ENCODE data around the gene TBC1D12.

TBC1D12 gene

GRCh38 chr10:94440096-94440495 is 37.8 kb downstream of the TBC1D12 start:
- Histone ChIP-seq H3K4me3 (ENCODE audit: insufficient read depth, low read length, poor library complexity, severe bottlenecking) (no peak overlapping the region), H3K36me3 (ENCODE audit: low read length) (no peaks in the 10 kb centered on the region), H3K9me2 (replicated peaks; ENCODE audit: insufficient read depth, low read length) (no peaks in the 10 kb centered on the region), H3K79me2 (ENCODE audit: insufficient read depth, low read length) (no peaks in the 10 kb centered on the region), H4K20me1 (ENCODE audit: low read depth, low read length) (no peaks in the 10 kb centered on the region), H3K4me2 (ENCODE audit: low read depth, low read length, poor library complexity, severe bottlenecking) (no peak overlapping the region), H3F3A (ENCODE audit: insufficient read depth) (no peaks in the 10 kb centered on the region), H2AFZ (ENCODE audit: low read depth, low read length, severe bottlenecking) (no peak overlapping the region), H3K9me3 (ENCODE audit: insufficient read depth, low read length) (no peaks in the 10 kb centered on the region), H3K27me3 (ENCODE audit: low read length) (no peaks in the 10 kb centered on the region), H3K9ac (ENCODE audit: low read length) (no peak overlapping the region), H3K27ac (ENCODE audit: low read depth, low read length) (no peak overlapping the region)
- TF ChIP-seq EZH2phosphoT487 (conservative IDR thresholded peaks at IDR 0.05; ENCODE audit: low read length) (no peak), CTCF (IDR thresholded peaks at IDR 0.05; ENCODE audit: insufficient read depth, low read length, poor library complexity, severe bottlenecking) (no peak)

GRCh38 chr10:94443047-94443446 is 40.7 kb downstream of the TBC1D12 start:
- Histone ChIP-seq H3K36me3 (ENCODE audit: low read length) (no peaks in the 10 kb centered on the region), H3F3A (ENCODE audit: insufficient read depth) (no peaks in the 10 kb centered on the region), H3K4me3 (ENCODE audit: insufficient read depth, low read length, poor library complexity, severe bottlenecking) (no peak overlapping the region), H3K9me3 (ENCODE audit: insufficient read depth, low read length) (no peaks in the 10 kb centered on the region), H4K20me1 (ENCODE audit: low read depth, low read length) (no peaks in the 10 kb centered on the region), H3K4me2 (ENCODE audit: low read depth, low read length, poor library complexity, severe bottlenecking) (no peak overlapping the region), H2AFZ (ENCODE audit: low read depth, low read length, severe bottlenecking) (no peak overlapping the region), H3K79me2 (ENCODE audit: insufficient read depth, low read length) (no peaks in the 10 kb centered on the region), H3K9me2 (replicated peaks; ENCODE audit: insufficient read depth, low read length) (no peaks in the 10 kb centered on the region), H3K27me3 (ENCODE audit: low read length) (no peaks in the 10 kb centered on the region), H3K9ac (ENCODE audit: low read length) (no peak overlapping the region), H3K27ac (ENCODE audit: low read depth, low read length) (no peak overlapping the region)
- TF ChIP-seq EZH2phosphoT487 (conservative IDR thresholded peaks at IDR 0.05; ENCODE audit: low read length): no peak
- no peak for TF ChIP-seq CTCF (IDR thresholded peaks at IDR 0.05; ENCODE audit: insufficient read depth, low read length, poor library complexity, severe bottlenecking)

- TF ChIP-seq EZH2phosphoT487 (conservative IDR thresholded peaks at IDR 0.05; ENCODE audit: low read length) (no peak), CTCF (IDR thresholded peaks at IDR 0.05; ENCODE audit: insufficient read depth, low read length, poor library complexity, severe bottlenecking) (no peak)
- Histone ChIP-seq H3K79me2 (ENCODE audit: insufficient read depth, low read length) (no peaks in the 10 kb centered on the region), H3K9ac (ENCODE audit: low read length) (no peak overlapping the region)
Observed at GRCh38 chr10:94443549-94443948, 41.2 kb downstream of the TBC1D12 start.

More at GRCh38 chr10:94443549-94443948, 41.2 kb downstream of the TBC1D12 start:
- no peak overlapping the region for H2AFZ ChIP-seq (ENCODE audit: low read depth, low read length, severe bottlenecking)
- H4K20me1 ChIP-seq (ENCODE audit: low read depth, low read length): no peaks in the 10 kb centered on the region
- no peaks in the 10 kb centered on the region for H3K36me3 ChIP-seq (ENCODE audit: low read length)
- no peaks in the 10 kb centered on the region for H3K27me3 ChIP-seq (ENCODE audit: low read length)
- no peak overlapping the region for H3K4me2 ChIP-seq (ENCODE audit: low read depth, low read length, poor library complexity, severe bottlenecking)
- no peaks in the 10 kb centered on the region for H3F3A ChIP-seq (ENCODE audit: insufficient read depth)
- no peaks in the 10 kb centered on the region for H3K9me2 ChIP-seq (replicated peaks; ENCODE audit: insufficient read depth, low read length)
- H3K9me3 ChIP-seq (ENCODE audit: insufficient read depth, low read length): no peaks in the 10 kb centered on the region
- H3K4me3 ChIP-seq (ENCODE audit: insufficient read depth, low read length, poor library complexity, severe bottlenecking): no peak overlapping the region
- no peak overlapping the region for H3K27ac ChIP-seq (ENCODE audit: low read depth, low read length)

All from SU-DHL-6 (cell line).